Rectal smooth muscle tissue (tissue), 1 donor: Measurements from ENCODE around the gene SUMO4.

ENCODE experiments used
- H3K27ac ChIP-seq: one replicate; pipeline ENCODE4 v1.7.0; 2013; ENCODE audit warnings: low read depth, low read length, inconsistent platforms
- H3K27me3 ChIP-seq: one replicate; pipeline ENCODE4 v1.7.0; 2013; ENCODE audit warnings: low read length; ENCODE audit not compliant: control insufficient read depth, insufficient read depth
- H3K36me3 ChIP-seq: one replicate; pipeline ENCODE4 v1.7.0; 2013; ENCODE audit warnings: low read length; ENCODE audit not compliant: control insufficient read depth, insufficient read depth
- H3K4me1 ChIP-seq: one replicate; pipeline ENCODE4 v1.7.0; 2013; ENCODE audit warnings: low read length; ENCODE audit not compliant: control insufficient read depth, insufficient read depth
- H3K4me3 ChIP-seq: one replicate; pipeline ENCODE4 v1.7.0; 2013; ENCODE audit warnings: low read length
- H3K9ac ChIP-seq: one replicate; pipeline ENCODE4 v1.7.0; 2013; ENCODE audit warnings: low read length

The SUMO4 gene

GRCh38 chr6:149393002-149393679 lies 6.9 kb upstream of the SUMO4 start:
- Histone ChIP-seq H3K9ac (no peak overlapping the region), H3K36me3 (no peaks in the 10 kb centered on the region), H3K27ac (no peak overlapping the region), H3K4me3 (no peak overlapping the region), H3K4me1 (peaks cover 7% of the 10 kb centered on the region), H3K27me3 (no peaks in the 10 kb centered on the region)

- H3K36me3 ChIP-seq = peaks cover 3% of the 10 kb centered on the region
- no peak overlapping the region for H3K27ac ChIP-seq
- H3K4me3 ChIP-seq = no peak overlapping the region
- H3K27me3 ChIP-seq = no peaks in the 10 kb centered on the region
- H3K9ac ChIP-seq = no peak overlapping the region
- H3K4me1 ChIP-seq = peaks cover 2% of the 10 kb centered on the region
These were observed 4.9 kb upstream of the SUMO4 start for GRCh38 chr6:149395185-149395584.

- H3K4me3 ChIP-seq = no peak overlapping the region
- H3K9ac ChIP-seq = no peak overlapping the region
- H3K27me3 ChIP-seq = no peaks in the 10 kb centered on the region
- H3K4me1 ChIP-seq = peaks cover 2% of the 10 kb centered on the region
- peaks cover 3% of the 10 kb centered on the region for H3K36me3 ChIP-seq
- no peak overlapping the region for H3K27ac ChIP-seq
These were observed 2.7 kb upstream of the SUMO4 start for GRCh38 chr6:149397384-149397783.

- Histone ChIP-seq H3K4me3 (no peak overlapping the region), H3K27me3 (no peaks in the 10 kb centered on the region), H3K9ac (no peak overlapping the region), H3K4me1 (no peaks in the 10 kb centered on the region), H3K36me3 (peaks cover 3% of the 10 kb centered on the region), H3K27ac (no peak overlapping the region)
These were observed 3.5 kb downstream of the SUMO4 start for GRCh38 chr6:149403534-149403933.

GRCh38 chr6:149405823-149406765 lies 6.0 kb downstream of the SUMO4 start:
- Histone ChIP-seq H3K4me1 (no peaks in the 10 kb centered on the region), H3K36me3 (peaks cover 3% of the 10 kb centered on the region), H3K27me3 (no peaks in the 10 kb centered on the region), H3K27ac (no peak overlapping the region), H3K4me3 (no peak overlapping the region), H3K9ac (no peak overlapping the region)

GRCh38 chr6:149409617-149410016 lies 9.6 kb downstream of the SUMO4 start:
- H3K4me1 ChIP-seq = no peaks in the 10 kb centered on the region
- H3K27me3 ChIP-seq = no peaks in the 10 kb centered on the region
- no peak overlapping the region for H3K27ac ChIP-seq
- H3K36me3 ChIP-seq = peaks cover 3% of the 10 kb centered on the region
- H3K9ac ChIP-seq = no peak overlapping the region
- H3K4me3 ChIP-seq = no peak overlapping the region

GRCh38 chr6:149410557-149410956 lies 10.5 kb downstream of the SUMO4 start:
- Histone ChIP-seq H3K27me3 (no peaks in the 10 kb centered on the region), H3K9ac (no peak overlapping the region), H3K27ac (no peak overlapping the region), H3K4me1 (no peaks in the 10 kb centered on the region), H3K36me3 (peaks cover 3% of the 10 kb centered on the region), H3K4me3 (no peak overlapping the region)

GRCh38 chr6:149414009-149414408 lies 13.9 kb downstream of the SUMO4 start:
- no peak overlapping the region for H3K4me3 ChIP-seq
- no peak overlapping the region for H3K27ac ChIP-seq
- no peaks in the 10 kb centered on the region for H3K4me1 ChIP-seq
- no peak overlapping the region for H3K9ac ChIP-seq
- no peaks in the 10 kb centered on the region for H3K27me3 ChIP-seq
- H3K36me3 ChIP-seq = peaks cover 3% of the 10 kb centered on the region

GRCh38 chr6:149414821-149415220 lies 14.8 kb downstream of the SUMO4 start:
- Histone ChIP-seq H3K27ac (no peak overlapping the region), H3K4me3 (no peak overlapping the region), H3K4me1 (no peaks in the 10 kb centered on the region), H3K27me3 (no peaks in the 10 kb centered on the region), H3K36me3 (peaks cover 3% of the 10 kb centered on the region), H3K9ac (no peak overlapping the region)

GRCh38 chr6:149419696-149420404 lies 19.8 kb downstream of the SUMO4 start:
- H3K9ac ChIP-seq = no peak overlapping the region
- no peak overlapping the region for H3K4me3 ChIP-seq
- H3K4me1 ChIP-seq = peaks cover 5% of the 10 kb centered on the region
- no peaks in the 10 kb centered on the region for H3K27me3 ChIP-seq
- no peak overlapping the region for H3K27ac ChIP-seq
- no peaks in the 10 kb centered on the region for H3K36me3 ChIP-seq

GRCh38 chr6:149421132-149421531 lies 21.1 kb downstream of the SUMO4 start:
- Histone ChIP-seq H3K36me3 (no peaks in the 10 kb centered on the region), H3K27me3 (no peaks in the 10 kb centered on the region), H3K27ac (no peak overlapping the region), H3K4me3 (no peak overlapping the region), H3K4me1 (peaks cover 5% of the 10 kb centered on the region), H3K9ac (no peak overlapping the region)

GRCh38 chr6:149422581-149422980 lies 22.5 kb downstream of the SUMO4 start:
- Histone ChIP-seq H3K27ac (no peak overlapping the region), H3K4me1 (peaks cover 5% of the 10 kb centered on the region), H3K4me3 (no peak overlapping the region), H3K9ac (no peak overlapping the region), H3K27me3 (no peaks in the 10 kb centered on the region), H3K36me3 (no peaks in the 10 kb centered on the region)
